WTC11 (cell line): ENCODE measurements around the gene WDR59. TPM values are rescaled to one million over a fixed set of nuclear protein-coding genes. Genes with fewer than 3 reads are reported as not detected.
"Not testable (repeated sequence)": the region's sequence is repeated elsewhere in the genome, so short reads cannot be mapped to it uniquely, and the experiment has no call there.

Experiments used
- ATAC-seq: fragments of 200-7000 bp; cut with Tn5 transposase; 2 replicates; pipeline ENCODE4 v1.10.0; 2021; ENCODE audit warnings: mild to moderate bottlenecking, moderate library complexity
- CTCF ChIA-PET: fragments of 300-600 bp; sonication (Branson Sonifier 250); formaldehyde crosslinking; loops from one replicate; lab custom pipeline; 2021; ENCODE audit warnings: antibody characterized with exemption; lab: Charles Lee
- POLR2A ChIA-PET: fragments of 350-600 bp; sonication (Branson Sonifier 250); formaldehyde crosslinking; loops from one replicate; lab custom pipeline; 2021; ENCODE audit warnings: antibody characterized with exemption; lab: Charles Lee
- DNase-seq: peaks from one replicate; pipeline ENCODE4 v3.0.0; 2021; ENCODE audit warnings: low spot score
- H3K27ac Mint-ChIP-seq: 2 replicates; pipeline ENCODE4 v1.8.0; 2021; ENCODE audit warnings: mixed read lengths
- H3K27me3 Mint-ChIP-seq: 2 replicates; pipeline ENCODE4 v1.8.0; 2021; ENCODE audit warnings: low read depth, mild to moderate bottlenecking, moderate library complexity, mixed read lengths
- H3K36me3 Mint-ChIP-seq: 2 replicates; pipeline ENCODE4 v1.8.0; 2021; ENCODE audit warnings: mixed read lengths
- H3K4me1 Mint-ChIP-seq: 2 replicates; pipeline ENCODE4 v1.8.0; 2022; ENCODE audit warnings: mixed read lengths
- H3K4me3 Mint-ChIP-seq: 2 replicates; pipeline ENCODE4 v1.8.0; 2021; ENCODE audit warnings: mild to moderate bottlenecking, moderate library complexity, mixed read lengths
- H3K9me3 Mint-ChIP-seq: 2 replicates; pipeline ENCODE4 v1.8.0; 2021; ENCODE audit warnings: mixed read lengths
- HMGA2 ChIP-seq: fragments of 250-450 bp; sonication (Bioruptor Pico); IDR thresholded peaks from 2 replicates; pipeline ENCODE4 v1.4.0; 2021; ENCODE audit warnings: mild to moderate bottlenecking, moderate library complexity
- MXD4 ChIP-seq: fragments of 250-450 bp; sonication (Bioruptor Pico); IDR thresholded peaks from 2 replicates; pipeline ENCODE4 v1.8.0; 2021; ENCODE audit warnings: mild to moderate bottlenecking, moderate library complexity, borderline replicate concordance
- NFATC4 ChIP-seq: fragments of 250-450 bp; sonication (Bioruptor Pico); IDR thresholded peaks from 2 replicates; pipeline ENCODE4 v1.9.0; 2021; ENCODE audit warnings: mild to moderate bottlenecking
- NR3C1 ChIP-seq: sonication (generic); formaldehyde crosslinking; conservative IDR thresholded peaks from 2 replicates; pipeline ENCODE4 v1.8.1; 2023; ENCODE audit warnings: low read depth, mild to moderate bottlenecking, missing genetic modification reagents
- OVOL2 ChIP-seq: fragments of 250-450 bp; sonication (Bioruptor Pico); IDR thresholded peaks from 2 replicates; pipeline ENCODE4 v1.9.0; 2021; ENCODE audit warnings: mild to moderate bottlenecking, borderline replicate concordance
- RORB ChIP-seq: fragments of 250-450 bp; sonication (Bioruptor Pico); IDR thresholded peaks from 2 replicates; pipeline ENCODE4 v1.9.0; 2021; ENCODE audit warnings: mild to moderate bottlenecking
- SMAD3 ChIP-seq: sonication (generic); formaldehyde crosslinking; IDR thresholded peaks from 2 replicates; pipeline ENCODE4 v1.8.0; 2022; ENCODE audit warnings: missing genetic modification reagents, mild to moderate bottlenecking, borderline replicate concordance
- SP1 ChIP-seq: sonication (generic); formaldehyde crosslinking; conservative IDR thresholded peaks from 2 replicates; pipeline ENCODE4 v1.8.1; 2022; ENCODE audit warnings: missing genetic modification reagents
- TEAD1 ChIP-seq: sonication (generic); formaldehyde crosslinking; IDR thresholded peaks from 2 replicates; pipeline ENCODE4 v1.8.0; 2022; ENCODE audit warnings: mild to moderate bottlenecking, missing genetic modification reagents
- TP53 ChIP-seq: sonication (generic); formaldehyde crosslinking; IDR thresholded peaks from 2 replicates; pipeline ENCODE4 v1.8.1; 2023; ENCODE audit warnings: mild to moderate bottlenecking, missing genetic modification reagents
- total RNA-seq: library from RNA; stranded (reverse); gene quantifications from 3 replicates; pipeline ENCODE4 v1.2.3, GENCODE V29; 2021
- TF ChIP-seq, protein P1 (sequence below): sonication (generic); formaldehyde crosslinking; IDR thresholded peaks from 2 replicates; pipeline ENCODE4 v1.8.1; 2022; ENCODE audit warnings: mild to moderate bottlenecking, missing genetic modification reagents, moderate library complexity, borderline replicate concordance
- TF ChIP-seq, protein P2 (sequence below): sonication (generic); formaldehyde crosslinking; IDR thresholded peaks from 2 replicates; pipeline ENCODE4 v1.8.1; 2022; ENCODE audit warnings: mild to moderate bottlenecking, moderate library complexity, missing genetic modification reagents
- TF ChIP-seq, protein P3 (sequence below): sonication (generic); formaldehyde crosslinking; IDR thresholded peaks from 2 replicates; pipeline ENCODE4 v1.8.0; 2023; ENCODE audit warnings: missing genetic modification reagents
- TF ChIP-seq, protein P4 (sequence below): fragments of 250-450 bp; sonication (Bioruptor Pico); IDR thresholded peaks from 2 replicates; pipeline ENCODE4 v2.1.2; 2022; ENCODE audit warnings: mild to moderate bottlenecking, moderate library complexity

WDR59 gene
- total RNA-seq, 1 experiment from 2014 or later: 100 TPM

DNA sequence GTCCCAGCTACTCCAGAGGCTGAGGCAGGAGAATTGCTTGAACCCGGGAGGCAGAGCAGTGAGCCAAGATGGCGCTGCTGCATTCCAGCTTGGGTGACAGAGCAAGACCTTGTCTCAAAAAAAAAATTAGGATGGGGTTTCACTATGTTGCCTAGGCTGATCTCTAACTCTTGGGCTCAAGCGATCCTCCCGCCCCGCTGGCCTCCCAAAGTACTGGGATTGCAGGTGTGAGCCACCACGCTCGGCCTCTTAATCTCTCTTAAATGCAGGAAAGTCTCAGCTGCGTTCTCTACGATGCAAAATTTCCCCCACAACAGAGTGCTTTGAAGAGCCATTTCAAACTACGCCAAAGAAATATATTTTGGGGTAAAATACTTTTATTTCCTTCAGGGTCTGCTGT, 5.9 kb upstream of the WDR59 start:
- no peak for ATAC-seq
- POLR2A ChIA-PET: no interaction called here
- Mint-ChIP-seq H3K4me1 (peaks cover 15% of the 10 kb centered on the region), H3K27me3 (no peaks in the 10 kb centered on the region; the same call in 1 of the 2 replicates), H3K27ac (no peak overlapping the region), H3K9me3 (0 out of 2 replicates have a peak, but pooled peaks cover under 1% of the 10 kb centered on the region), H3K36me3 (no peaks in the 10 kb centered on the region), H3K4me3 (no peak overlapping the region)
- TF ChIP-seq NFATC4 (no peak), MXD4 (CRISPR knock-in tag) (no peak), OVOL2 (CRISPR knock-in tag) (no peak), NR3C1 (CRISPR knock-in tag) (no peak), TEAD1 (CRISPR knock-in tag) (no peak), SMAD3 (CRISPR knock-in tag) (no peak), RORB (CRISPR knock-in tag) (no peak), TP53 (CRISPR knock-in tag) (no peak), SP1 (no peak)
- TF ChIP-seq, protein P1, sequence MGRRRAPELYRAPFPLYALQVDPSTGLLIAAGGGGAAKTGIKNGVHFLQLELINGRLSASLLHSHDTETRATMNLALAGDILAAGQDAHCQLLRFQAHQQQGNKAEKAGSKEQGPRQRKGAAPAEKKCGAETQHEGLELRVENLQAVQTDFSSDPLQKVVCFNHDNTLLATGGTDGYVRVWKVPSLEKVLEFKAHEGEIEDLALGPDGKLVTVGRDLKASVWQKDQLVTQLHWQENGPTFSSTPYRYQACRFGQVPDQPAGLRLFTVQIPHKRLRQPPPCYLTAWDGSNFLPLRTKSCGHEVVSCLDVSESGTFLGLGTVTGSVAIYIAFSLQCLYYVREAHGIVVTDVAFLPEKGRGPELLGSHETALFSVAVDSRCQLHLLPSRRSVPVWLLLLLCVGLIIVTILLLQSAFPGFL (CRISPR knock-in tag): no peak
- TF ChIP-seq, protein P2, sequence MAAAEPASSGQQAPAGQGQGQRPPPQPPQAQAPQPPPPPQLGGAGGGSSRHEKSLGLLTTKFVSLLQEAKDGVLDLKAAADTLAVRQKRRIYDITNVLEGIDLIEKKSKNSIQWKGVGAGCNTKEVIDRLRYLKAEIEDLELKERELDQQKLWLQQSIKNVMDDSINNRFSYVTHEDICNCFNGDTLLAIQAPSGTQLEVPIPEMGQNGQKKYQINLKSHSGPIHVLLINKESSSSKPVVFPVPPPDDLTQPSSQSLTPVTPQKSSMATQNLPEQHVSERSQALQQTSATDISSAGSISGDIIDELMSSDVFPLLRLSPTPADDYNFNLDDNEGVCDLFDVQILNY (CRISPR knock-in tag): no peak
- DNase-seq: no peak
- CTCF ChIA-PET: interaction anchor here (0.6 to 1.2 kb wide), 2 partner anchors 8 to 34 kb away, joined by 3 read pairs; partner anchors contain the start of gene ZNRF1

DNA sequence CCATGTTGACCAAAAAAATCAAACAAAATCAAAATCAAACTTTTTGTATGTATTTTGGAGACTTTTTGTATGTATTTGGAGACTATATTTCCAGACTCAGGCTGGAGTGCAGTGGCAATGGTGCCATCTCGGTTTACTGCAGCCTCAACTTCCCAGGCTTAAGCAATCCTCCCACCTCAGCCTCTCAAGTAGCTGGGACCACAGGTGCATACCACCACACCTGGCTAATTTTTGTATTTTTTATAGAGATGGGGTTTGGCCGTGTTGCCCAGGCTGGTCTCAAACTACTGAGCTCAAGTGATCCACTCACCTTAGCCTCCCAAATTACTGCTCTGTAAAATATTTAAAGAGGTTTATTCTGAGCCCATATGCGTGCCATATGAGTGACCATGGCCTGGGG, 4.9 kb upstream of the WDR59 start:
- DNase-seq, H3K27ac Mint-ChIP-seq, H3K36me3 Mint-ChIP-seq, H3K9me3 Mint-ChIP-seq, ATAC-seq, POLR2A ChIA-PET, H3K27me3 Mint-ChIP-seq, H3K4me3 Mint-ChIP-seq: not testable (repeated sequence)
- CTCF ChIA-PET: interaction anchor here (1.2 kb wide), 1 partner anchor 9 kb away, joined by 3 read pairs; the partner anchor contains the start of gene ZNRF1
- H3K4me1 Mint-ChIP-seq: peaks cover 15% of the 10 kb centered on the region

DNA sequence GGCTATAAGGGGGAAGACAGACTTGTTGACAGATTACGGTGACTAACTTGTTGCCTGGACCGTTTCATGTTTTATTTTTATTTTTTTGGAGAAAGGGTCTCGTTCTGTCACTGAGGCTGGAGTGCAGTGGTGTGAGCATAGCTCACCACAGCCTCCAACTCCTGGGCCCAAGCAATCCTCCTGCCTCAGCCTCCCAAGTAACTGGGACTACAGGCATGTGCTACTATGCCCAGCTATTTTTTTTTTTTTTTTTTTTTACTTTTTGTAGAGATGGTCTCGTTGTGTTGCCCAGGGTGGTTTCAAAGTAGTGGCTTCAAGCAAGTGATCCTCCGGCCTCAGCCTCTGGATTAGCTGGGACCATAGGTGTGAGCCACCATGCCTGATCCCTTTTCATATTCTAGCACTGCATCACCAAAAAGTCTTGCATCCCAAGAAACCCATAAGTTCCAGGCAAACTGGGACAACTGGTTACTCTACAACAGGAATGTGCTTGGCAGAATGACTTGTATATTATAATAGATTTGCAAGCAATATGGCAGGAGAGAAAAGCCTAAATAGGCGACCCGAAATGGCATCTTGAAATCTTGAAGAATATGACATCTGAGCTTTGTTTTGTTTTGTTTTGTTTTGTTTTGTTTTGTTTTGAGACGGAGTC, 2.2 kb upstream of the WDR59 start:
- DNase-seq (no peak), ATAC-seq (no peak)
- ChIA-PET CTCF (interaction anchor here (0.6 to 2.4 kb wide), 3 partner anchors 11 to 247 kb away, joined by 3 to 39 read pairs (median 7); partner anchors contain the start of gene ZNRF1), POLR2A (no interaction called here)
- Mint-ChIP-seq H3K9me3 (no peaks in the 10 kb centered on the region), H3K4me1 (peaks cover 19% of the 10 kb centered on the region), H3K27ac (no peak overlapping the region), H3K4me3 (no peak overlapping the region), H3K27me3 (no peaks in the 10 kb centered on the region; the same call in 1 of the 2 replicates), H3K36me3 (peaks cover 2% of the 10 kb centered on the region; the same call in 1 of the 2 replicates)
- TF ChIP-seq, protein P3, sequence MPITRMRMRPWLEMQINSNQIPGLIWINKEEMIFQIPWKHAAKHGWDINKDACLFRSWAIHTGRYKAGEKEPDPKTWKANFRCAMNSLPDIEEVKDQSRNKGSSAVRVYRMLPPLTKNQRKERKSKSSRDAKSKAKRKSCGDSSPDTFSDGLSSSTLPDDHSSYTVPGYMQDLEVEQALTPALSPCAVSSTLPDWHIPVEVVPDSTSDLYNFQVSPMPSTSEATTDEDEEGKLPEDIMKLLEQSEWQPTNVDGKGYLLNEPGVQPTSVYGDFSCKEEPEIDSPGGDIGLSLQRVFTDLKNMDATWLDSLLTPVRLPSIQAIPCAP (CRISPR knock-in tag): no peak
- TF ChIP-seq, all 79 proteins: peak for 0

DNA sequence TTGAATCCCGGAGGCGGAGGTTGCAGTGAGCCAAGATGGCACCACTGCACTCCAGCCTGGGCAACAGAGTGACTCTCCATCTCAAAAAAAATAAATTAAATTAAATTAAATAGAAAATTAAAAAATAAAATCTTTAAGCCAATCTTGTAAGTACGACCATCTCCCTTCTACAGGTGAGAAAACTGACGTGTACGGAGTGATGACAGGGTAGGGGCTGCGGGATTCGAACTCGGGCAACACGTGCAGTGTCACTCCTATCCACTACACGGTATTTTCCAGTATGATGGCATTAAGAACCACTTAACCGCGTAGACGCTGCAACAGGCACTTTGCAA, 762 bp downstream of the WDR59 start:
- POLR2A ChIA-PET: interaction anchor here (2.2 kb wide), 1 partner anchor 128 kb away, joined by 18 read pairs; no protein-coding TSS in a partner anchor
- H3K36me3 Mint-ChIP-seq: peaks cover 2% of the 10 kb centered on the region; the same call in 1 of the 2 replicates
- DNase-seq (no peak), ATAC-seq (no peak)
- TF ChIP-seq, protein P4, sequence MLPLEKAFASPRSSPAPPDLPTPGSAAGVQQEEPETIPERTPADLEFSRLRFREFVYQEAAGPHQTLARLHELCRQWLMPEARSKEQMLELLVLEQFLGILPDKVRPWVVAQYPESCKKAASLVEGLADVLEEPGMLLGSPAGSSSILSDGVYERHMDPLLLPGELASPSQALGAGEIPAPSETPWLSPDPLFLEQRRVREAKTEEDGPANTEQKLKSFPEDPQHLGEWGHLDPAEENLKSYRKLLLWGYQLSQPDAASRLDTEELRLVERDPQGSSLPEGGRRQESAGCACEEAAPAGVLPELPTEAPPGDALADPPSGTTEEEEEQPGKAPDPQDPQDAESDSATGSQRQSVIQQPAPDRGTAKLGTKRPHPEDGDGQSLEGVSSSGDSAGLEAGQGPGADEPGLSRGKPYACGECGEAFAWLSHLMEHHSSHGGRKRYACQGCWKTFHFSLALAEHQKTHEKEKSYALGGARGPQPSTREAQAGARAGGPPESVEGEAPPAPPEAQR (CRISPR knock-in tag): no peak
- TF ChIP-seq HMGA2: 0 out of 2 replicates have a peak, but pooled peaks have one; percentile 5
- TF ChIP-seq, all 79 proteins: peak for 1
- CTCF ChIA-PET: interaction anchor here (1.2 to 2.7 kb wide), 3 partner anchors 26 to 127 kb away, joined by 3 to 39 read pairs (median 3); no protein-coding TSS in a partner anchor
- peak overlapping the region; percentile 80 for H3K27ac Mint-ChIP-seq
- H3K4me1 Mint-ChIP-seq: peaks cover 7% of the 10 kb centered on the region
- H3K27me3 Mint-ChIP-seq: no peaks in the 10 kb centered on the region
- H3K9me3 Mint-ChIP-seq: no peaks in the 10 kb centered on the region
- H3K4me3 Mint-ChIP-seq: peak overlapping the region; percentile 85
